Activated CD8-positive, alpha-beta memory T cell treated with anti-CD3 and anti-CD28 coated beads, Interleukin-2, amount 50 U/mL, for 1 hour (primary cell): ENCODE measurements around the gene COA8.
"Not testable (repeated sequence)": the region's sequence is repeated elsewhere in the genome, so short reads cannot be mapped to it uniquely, and the experiment has no call there.

Experiments
- DNase-seq: peaks from one replicate; pipeline ENCODE4 v3.0.0-alpha.2; 2020; ENCODE audit errors: extremely low read depth

The COA8 gene

GRCh38 chr14:103574104-103574503, 11.3 kb downstream of the COA8 start:
- DNase-seq: no peak

- no peak for DNase-seq
Observed at GRCh38 chr14:103574707-103575285, 12.0 kb downstream of the COA8 start.

GRCh38 chr14:103576371-103577024, 13.7 kb downstream of the COA8 start:
- DNase-seq: no peak

GRCh38 chr14:103578401-103579075, 15.8 kb downstream of the COA8 start:
- DNase-seq: no peak

- DNase-seq: no peak
Observed at GRCh38 chr14:103581206-103581605, 18.4 kb downstream of the COA8 start.

- DNase-seq: no peak
Observed at GRCh38 chr14:103581954-103582703, 19.4 kb downstream of the COA8 start.

- no peak for DNase-seq
Observed at GRCh38 chr14:103584326-103584915, 21.7 kb downstream of the COA8 start.

- no peak for DNase-seq
Observed at GRCh38 chr14:103593577-103593976, 30.8 kb downstream of the COA8 start.

- DNase-seq: no peak
Observed at GRCh38 chr14:103594265-103594664, 31.5 kb downstream of the COA8 start.

- DNase-seq: no peak
Observed at GRCh38 chr14:103597623-103598377, 35.0 kb downstream of the COA8 start.

GRCh38 chr14:103600503-103600902, 37.7 kb downstream of the COA8 start:
- DNase-seq: no peak

- no peak for DNase-seq
Observed at GRCh38 chr14:103604620-103605019, 41.9 kb downstream of the COA8 start.

GRCh38 chr14:103606963-103607668, 44.4 kb downstream of the COA8 start:
- DNase-seq: no peak

- DNase-seq: no peak
Observed at GRCh38 chr14:103607822-103608221, 45.1 kb downstream of the COA8 start.

- not testable (repeated sequence) for DNase-seq
Observed at GRCh38 chr14:103609081-103609480, 46.3 kb downstream of the COA8 start.

- no peak for DNase-seq
Observed at GRCh38 chr14:103611215-103611614, 48.5 kb downstream of the COA8 start.

- no peak for DNase-seq
Observed at GRCh38 chr14:103613517-103613916, 50.8 kb downstream of the COA8 start.

GRCh38 chr14:103616635-103617300, 54.0 kb downstream of the COA8 start:
- DNase-seq: no peak

GRCh38 chr14:103619057-103619456, 56.3 kb downstream of the COA8 start:
- no peak for DNase-seq

GRCh38 chr14:103621860-103622259, 59.1 kb downstream of the COA8 start:
- DNase-seq: no peak
